HepG2 (cell line): ENCODE measurements around the gene ATP6V0A1. TPM values are rescaled to one million over a fixed set of nuclear protein-coding genes. Genes with fewer than 3 reads are reported as not detected.

Experiments used
- ATAC-seq: fragments of 200-7000 bp; cut with Tn5 transposase; 3 replicates; pipeline ENCODE4 v1.9.1; 2020; ENCODE audit warnings: mild to moderate bottlenecking, moderate library complexity
- BruUV-seq: library from RNA; stranded (reverse); fragments of 400-500 nt; replicated peaks from 2 replicates; lab custom pipeline; 2021; lab: Mats Ljungman, UMichigan
- CTCF ChIA-PET: fragments of 300-600 bp; formaldehyde crosslinking; extraction: SDS; loops from one replicate; lab custom pipeline; 2021; ENCODE audit warnings: low total read pairs, inconsistent platforms, low intra/inter-chr PET ratio; lab: Yijun Ruan, JAX
- POLR2A ChIA-PET: fragments of 350-600 bp; sonication (Branson Sonifier 250); formaldehyde crosslinking; loops from one replicate; lab custom pipeline; 2020; ENCODE audit warnings: antibody characterized with exemption, inconsistent platforms; lab: Yijun Ruan, JAX
- DNase-seq: peaks from one replicate; pipeline ENCODE4 v3.0.0-alpha.2; 2015; ENCODE audit warnings: low spot score
- FAIRE-seq: peaks from 3 replicates; lab custom pipeline; 2011; peaks lifted over from hg19 to GRCh38; lab: Jason Lieb, UNC
- H2AFZ ChIP-seq: one replicate; pipeline ENCODE4 v1.6.1; 2011; ENCODE audit warnings: low read length, inconsistent platforms
- H3K27ac ChIP-seq: fragments of 300-600 bp; 3 replicates; pipeline ENCODE4 v1.8.0; 2011; ENCODE audit warnings: mixed run types, mild to moderate bottlenecking, mixed read lengths, low read length, inconsistent platforms; ENCODE audit not compliant: insufficient read depth; ENCODE audit errors: extremely low read length
- H3K27me3 ChIP-seq, 2 experiments: fragments of 200-600 bp in 1 of 2; 2 replicates in 1 of 2; 3 replicates in 1 of 2; pipeline versions ENCODE4 v1.6.0 to v1.8.0; 2011; ENCODE audit warnings: low read length in 2 of 2, mild to moderate bottlenecking in 2 of 2, moderate library complexity in 2 of 2, inconsistent platforms in 1 of 2; ENCODE audit not compliant: insufficient read depth in 2 of 2, control insufficient read depth in 1 of 2
- H3K36me3 ChIP-seq, 2 experiments: fragments of 200-600 bp in 1 of 2; replicated peaks in 1 of 2; 2 replicates in 1 of 2; 3 replicates in 1 of 2; pipeline versions ENCODE4 v1.5.1 to v1.8.0; 2011; ENCODE audit warnings: low read length in 2 of 2, inconsistent platforms in 1 of 2; ENCODE audit not compliant: insufficient read depth in 2 of 2, control insufficient read depth in 1 of 2
- H3K4me1 ChIP-seq: 2 replicates; pipeline ENCODE4 v1.5.1; 2012; ENCODE audit warnings: low read length, inconsistent platforms; ENCODE audit not compliant: insufficient read depth
- H3K4me2 ChIP-seq: 2 replicates; pipeline ENCODE4 v1.6.0; 2011; ENCODE audit warnings: low read depth, low read length, inconsistent platforms
- H3K4me3 ChIP-seq, 3 experiments: fragments of 200-600 bp in 1 of 3; sonication (generic), shearing (Covaris generic) in 1 of 3; replicated peaks in 1 of 3; 2 replicates each; pipeline ENCODE4 v1.5.1; 2011 to 2016; ENCODE audit warnings: low read length in 3 of 3, inconsistent platforms in 2 of 3, low read depth in 2 of 3, mild to moderate bottlenecking in 2 of 3, control low read depth in 1 of 3, mixed read lengths in 1 of 3; ENCODE audit not compliant: insufficient read depth in 1 of 3
- H3K79me2 ChIP-seq: one replicate; pipeline ENCODE4 v1.6.1; 2011; ENCODE audit warnings: low read length, inconsistent platforms; ENCODE audit not compliant: insufficient read depth
- H3K9ac ChIP-seq: 2 replicates; pipeline ENCODE4 v1.6.0; 2011; ENCODE audit warnings: mild to moderate bottlenecking, low read depth, low read length, inconsistent platforms; ENCODE audit not compliant: insufficient read depth
- H3K9me3 ChIP-seq: 2 replicates; pipeline ENCODE4 v1.5.1; 2012; ENCODE audit warnings: mild to moderate bottlenecking, low read length
- H4K20me1 ChIP-seq: 2 replicates; pipeline ENCODE4 v1.6.0; 2011; ENCODE audit warnings: inconsistent platforms, mild to moderate bottlenecking, low read length, moderate library complexity; ENCODE audit not compliant: insufficient read depth
- BATF2 ChIP-seq: sonication (generic); formaldehyde crosslinking; IDR thresholded peaks from 2 replicates; pipeline ENCODE4 v1.8.0; 2022; ENCODE audit warnings: mild to moderate bottlenecking, missing genetic modification reagents, moderate library complexity
- EED ChIP-seq: sonication (generic); formaldehyde crosslinking; IDR thresholded peaks from 2 replicates; pipeline ENCODE4 v1.5.0; 2020; ENCODE audit warnings: mild to moderate bottlenecking, missing genetic modification reagents
- ZBTB44 ChIP-seq: sonication (generic); formaldehyde crosslinking; IDR thresholded peaks from 2 replicates; pipeline ENCODE4 v1.4.0; 2020; ENCODE audit warnings: missing genetic modification reagents
- ZNF510 ChIP-seq: sonication (generic); formaldehyde crosslinking; IDR thresholded peaks from 2 replicates; pipeline ENCODE4 v1.4.0; 2020; ENCODE audit warnings: low read depth, mild to moderate bottlenecking, missing genetic modification reagents
- WGBS: methylation state at CpG from one replicate; pipeline ENCODE4 v1.1.6; 2017; ENCODE audit warnings: low lambda C conversion rate; 5-methylcytosine and 5-hydroxymethylcytosine counted together
- in situ Hi-C: cut with HindIII; loops from 2 replicates; pipeline ENCODE4 v1.10.0; 2017; ENCODE audit warnings: low pct_unique_long_range_greater_than_20kb; ENCODE audit not compliant: extremely low pct_ligation_motif_present
- intact Hi-C: fragments of 100-400 bp; cut with micrococcal nuclease; formaldehyde crosslinking; loops from one replicate; pipeline ENCODE4 v1.10.0; 2022; ENCODE audit not compliant: unreplicated experiment
- polyA plus RNA-seq, 8 experiments: library from polyadenylated mRNA; depleted of rRNA in 3 of 8; stranded (reverse) in 7 of 8; unstranded in 1 of 8; fragments of >200 nt; fragmentation: Illumina TruSeq in 4 of 8; extraction: Trizol in 4 of 8; gene quantifications; 2 replicates each; pipeline versions ENCODE4 v1.2.1 to v1.2.3, GENCODE V29; 2011 to 2016; ENCODE audit warnings: low read depth in 4 of 8, missing spikeins in 1 of 8, mixed read lengths in 1 of 8; ENCODE audit not compliant: insufficient read depth in 1 of 8
- total RNA-seq, 5 experiments: library from RNA; depleted of rRNA; stranded (reverse); fragments of >200 nt; fragmentation: Illumina TruSeq; extraction: Trizol; gene quantifications; 2 replicates each; pipeline ENCODE4 v1.2.3, GENCODE V29; 2016; ENCODE audit warnings: low read depth in 1 of 5

Gene ATP6V0A1
- total and polyA plus RNA-seq, 2 of the 13 experiments (the other 11 are each of a cell fraction or from before 2014, with no cell fraction given): 27.9 to 54.1 TPM

GRCh38 chr17:42525221-42525620 lies 66.5 kb downstream of the ATP6V0A1 start:
- Histone ChIP-seq H3K4me1 (peaks cover 96% of the 10 kb centered on the region), H4K20me1 (no peaks in the 10 kb centered on the region)

DNA sequence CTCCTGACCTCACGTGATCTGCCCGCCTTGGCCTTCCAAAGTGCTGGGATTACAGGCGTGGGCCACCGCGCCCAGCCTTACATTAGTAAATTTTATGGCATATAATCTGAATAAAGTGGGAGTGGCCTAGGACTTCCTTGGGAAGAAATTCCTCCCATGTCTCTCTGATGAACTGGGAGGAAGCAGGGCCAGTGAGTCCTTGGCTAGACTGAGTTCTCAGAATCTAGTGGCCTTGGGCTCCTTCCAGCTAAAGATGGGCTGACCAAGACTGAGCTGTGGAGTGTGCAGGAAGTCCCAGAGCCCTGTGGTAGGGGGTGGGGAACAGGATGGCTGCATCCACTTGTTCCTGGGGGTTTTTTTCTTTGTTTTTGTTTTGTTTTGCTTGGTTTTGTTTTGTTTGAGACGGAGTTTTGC lies 67.4 kb downstream of the ATP6V0A1 start:
- no peak overlapping the region for H3K9ac ChIP-seq
- FAIRE-seq: no peak
- peaks cover 96% of the 10 kb centered on the region for H3K4me1 ChIP-seq
- H3K4me2 ChIP-seq: no peak overlapping the region
- in situ Hi-C loops: no loop called here
- ATAC-seq: no peak
- peaks cover 0 to 4% of the 10 kb centered on the region in 2 experiments; a peak in 2 of 5 replicates for H3K36me3 ChIP-seq
- H3K27me3 ChIP-seq: no peaks in the 10 kb centered on the region
- no peaks in the 10 kb centered on the region for H4K20me1 ChIP-seq
- no peaks in the 10 kb centered on the region for H3K79me2 ChIP-seq
- no peak overlapping the region for H2AFZ ChIP-seq
- no peak for TF ChIP-seq BATF2 (CRISPR knock-in tag)
- peak; percentile 10; the same call in 1 of the 2 replicates for TF ChIP-seq EED (CRISPR knock-in tag)
- TF ChIP-seq, all 625 proteins: peak for 1
- CTCF ChIA-PET: interaction anchor here (1.8 to 4.0 kb wide), 2 partner anchors 8 to 204 kb away, joined by 28 to 37 read pairs; no protein-coding TSS in a partner anchor
- intact Hi-C loops: no loop called here
- DNase-seq: no peak
- WGBS: 94% methylated on average over 6 of the region's 6 CpGs
- no peak overlapping the region for H3K27ac ChIP-seq
- POLR2A ChIA-PET: no interaction called here
- H3K4me3 ChIP-seq: no peak overlapping the region
- no TSS peak for BruUV-seq
- no peaks in the 10 kb centered on the region for H3K9me3 ChIP-seq

More at GRCh38 chr17:42525221-42525620, 66.5 kb downstream of the ATP6V0A1 start:
- Histone ChIP-seq H3K9me3 (no peaks in the 10 kb centered on the region), H2AFZ (no peak overlapping the region), H3K79me2 (no peaks in the 10 kb centered on the region), H3K4me2 (no peak overlapping the region), H3K27ac (no peak overlapping the region), H3K4me3 (no peak overlapping the region), H3K9ac (no peak overlapping the region), H3K27me3 (no peaks in the 10 kb centered on the region), H3K36me3 (peaks cover 0 to 4% of the 10 kb centered on the region in 2 experiments; a peak in 2 of 5 replicates)
- no peak for TF ChIP-seq ZNF510 (CRISPR knock-in tag)
- TF ChIP-seq ZBTB44 (CRISPR knock-in tag): no peak
- in situ Hi-C loops (no loop called here), intact Hi-C loops (no loop called here)
- no TSS peak for BruUV-seq
- ChIA-PET CTCF (interaction anchor here (4.0 kb wide), 1 partner anchor 203 kb away, joined by 37 read pairs; no protein-coding TSS in a partner anchor), POLR2A (interaction anchor here (1.7 kb wide), 1 partner anchor 11 kb away, joined by 6 read pairs; the partner anchor contains the start of gene NAGLU)
- no peak for ATAC-seq
- no peak for FAIRE-seq
- no peak for DNase-seq
- 91% methylated on average over 2 of the region's 2 CpGs for WGBS
